HepG2 (cell line): Measurements from ENCODE around the gene SLC39A1. TPM values are rescaled to one million over a fixed set of nuclear protein-coding genes. Genes with fewer than 3 reads are reported as not detected.

ENCODE experiments used
- CENPX ChIP-seq: sonication (generic); formaldehyde crosslinking; IDR thresholded peaks from 2 replicates; pipeline ENCODE4 v1.9.0; 2021; ENCODE audit warnings: mild to moderate bottlenecking, missing genetic modification reagents, moderate library complexity
- FOXA3 ChIP-seq: IDR thresholded peaks from 2 replicates; pipeline ENCODE4 v1.6.1; 2016; ENCODE audit warnings: missing genetic modification reagents, missing compliant biosample characterization
- HMGA1 ChIP-seq: sonication (generic); formaldehyde crosslinking; conservative IDR thresholded peaks from 2 replicates; pipeline ENCODE4 v1.4.0; 2020; ENCODE audit warnings: missing genetic modification reagents
- HNRNPK ChIP-seq: fragments of 200-400 bp; formaldehyde crosslinking; IDR thresholded peaks from 2 replicates; pipeline ENCODE4 v1.6.1; 2018; ENCODE audit warnings: low read length, low read depth, moderate library complexity, mild to moderate bottlenecking; ENCODE audit not compliant: poor library complexity, severe bottlenecking
- IRX3 ChIP-seq: sonication (generic); formaldehyde crosslinking; IDR thresholded peaks from 2 replicates; pipeline ENCODE4 v1.8.1; 2023; ENCODE audit warnings: mild to moderate bottlenecking, low read depth, missing genetic modification reagents, borderline replicate concordance
- KAT8 ChIP-seq: IDR thresholded peaks from 2 replicates; pipeline ENCODE4 v1.6.1; 2016; ENCODE audit warnings: missing genetic modification reagents, missing compliant biosample characterization
- MIXL1 ChIP-seq: IDR thresholded peaks from 2 replicates; pipeline ENCODE4 v1.6.1; 2016
- NCOA5 ChIP-seq: sonication (generic); formaldehyde crosslinking; IDR thresholded peaks from 2 replicates; pipeline ENCODE4 v1.4.0; 2020; ENCODE audit warnings: missing genetic modification reagents
- PAF1 ChIP-seq: IDR thresholded peaks from 2 replicates; pipeline ENCODE4 v1.6.1; 2016; ENCODE audit warnings: missing genetic modification reagents, missing compliant biosample characterization
- STAG1 ChIP-seq: sonication (generic); formaldehyde crosslinking; IDR thresholded peaks from 2 replicates; pipeline ENCODE4 v1.4.0; 2020; ENCODE audit warnings: missing genetic modification reagents
- ZNF589 ChIP-seq: sonication (generic); formaldehyde crosslinking; conservative IDR thresholded peaks from 2 replicates; pipeline ENCODE4 v1.8.0; 2022; ENCODE audit warnings: mild to moderate bottlenecking, moderate library complexity, missing genetic modification reagents
- ZNF720 ChIP-seq: sonication (generic); formaldehyde crosslinking; IDR thresholded peaks from 2 replicates; pipeline ENCODE4 v1.4.0; 2020; ENCODE audit warnings: missing genetic modification reagents
- ZNF891 ChIP-seq: sonication (generic); formaldehyde crosslinking; IDR thresholded peaks from 2 replicates; pipeline ENCODE4 v1.5.0; 2020; ENCODE audit warnings: mild to moderate bottlenecking, missing genetic modification reagents
- polyA plus RNA-seq, 8 experiments: library from polyadenylated mRNA; depleted of rRNA in 3 of 8; stranded (reverse) in 7 of 8; unstranded in 1 of 8; fragments of >200 nt; fragmentation: Illumina TruSeq in 4 of 8; extraction: Trizol in 4 of 8; gene quantifications; 2 replicates each; pipeline versions ENCODE4 v1.2.1 to v1.2.3, GENCODE V29; 2011 to 2016; ENCODE audit warnings: low read depth in 4 of 8, missing spikeins in 1 of 8, mixed read lengths in 1 of 8; ENCODE audit not compliant: insufficient read depth in 1 of 8
- total RNA-seq, 5 experiments: library from RNA; depleted of rRNA; stranded (reverse); fragments of >200 nt; fragmentation: Illumina TruSeq; extraction: Trizol; gene quantifications; 2 replicates each; pipeline ENCODE4 v1.2.3, GENCODE V29; 2016; ENCODE audit warnings: low read depth in 1 of 5
- TF ChIP-seq, protein P1 (sequence below): sonication (generic); formaldehyde crosslinking; IDR thresholded peaks from 2 replicates; pipeline ENCODE4 v1.8.1; 2023; ENCODE audit warnings: mild to moderate bottlenecking, missing genetic modification reagents
- TF ChIP-seq, protein P2 (sequence below): sonication (generic); formaldehyde crosslinking; IDR thresholded peaks from 2 replicates; pipeline ENCODE4 v1.4.0; 2020; ENCODE audit warnings: missing genetic modification reagents
- TF ChIP-seq, protein P3 (sequence below): sonication (generic); formaldehyde crosslinking; IDR thresholded peaks from 2 replicates; pipeline ENCODE4 v1.5.0; 2020; ENCODE audit warnings: missing genetic modification reagents
- TF ChIP-seq, protein P4 (sequence below): sonication (generic); formaldehyde crosslinking; IDR thresholded peaks from 2 replicates; pipeline ENCODE4 v1.4.0; 2020; ENCODE audit warnings: missing genetic modification reagents
- TF ChIP-seq, protein P5 (sequence below): sonication (generic); formaldehyde crosslinking; IDR thresholded peaks from 2 replicates; pipeline ENCODE4 v1.4.0; 2020; ENCODE audit warnings: missing genetic modification reagents
- TF ChIP-seq, protein P6 (sequence below): sonication (generic); formaldehyde crosslinking; IDR thresholded peaks from 2 replicates; pipeline ENCODE4 v1.8.1; 2023; ENCODE audit warnings: mild to moderate bottlenecking, missing genetic modification reagents

Gene SLC39A1
- total and polyA plus RNA-seq, 2 of the 13 experiments (the other 11 are each of a cell fraction or from before 2014, with no cell fraction given) = 71.2 to 78.4 TPM

DNA sequence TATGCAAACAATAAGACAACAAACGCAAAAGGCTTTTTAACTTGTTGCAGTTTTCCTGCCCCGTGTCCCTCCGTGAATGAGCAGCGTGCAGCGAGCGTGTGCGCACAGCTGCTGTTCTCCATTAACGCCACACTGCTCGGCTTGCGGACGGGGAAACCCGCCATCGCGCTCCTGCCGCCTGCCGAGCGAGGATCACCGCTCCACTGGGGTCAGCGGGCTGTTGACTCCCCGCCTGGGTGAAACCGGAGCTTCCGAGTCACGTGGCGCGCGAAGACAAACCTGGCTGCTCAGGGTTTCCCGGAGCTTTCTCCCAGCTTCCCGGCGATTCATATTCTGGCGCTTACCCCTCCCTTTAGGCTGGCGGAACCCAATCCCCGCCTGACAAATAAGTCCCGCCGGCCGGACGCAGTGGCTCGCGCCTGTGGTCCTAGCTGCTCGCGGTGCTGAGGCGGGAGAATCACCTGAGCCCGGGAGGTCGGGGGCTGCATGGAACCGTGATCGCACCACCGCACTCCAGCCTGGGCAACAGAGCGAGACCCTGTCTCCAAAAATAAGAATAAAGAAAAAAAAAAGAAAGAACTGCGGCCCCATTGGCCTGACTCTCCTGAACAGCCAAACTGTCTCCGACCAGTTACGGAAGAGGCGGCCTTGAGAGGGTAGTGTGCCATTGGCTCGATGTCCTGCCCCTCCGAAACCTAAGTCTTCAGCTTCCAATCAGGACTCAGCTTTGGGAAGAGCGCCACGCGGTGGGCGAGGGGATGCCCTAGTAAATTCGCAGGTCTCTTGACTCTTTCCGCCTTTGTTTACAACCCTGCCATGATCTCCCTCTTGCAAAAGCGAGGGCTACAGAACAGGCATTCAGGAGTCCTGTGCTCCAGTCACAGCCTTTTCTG, 4.0 kb upstream of the SLC39A1 start, which contains the start of gene CREB3L4 (continued):
- TF ChIP-seq HNRNPK (no peak), ZNF720 (CRISPR knock-in tag) (no peak), MIXL1 (peak; percentile 69; the same call in 1 of the 2 replicates), CENPX (CRISPR knock-in tag) (no peak), STAG1 (CRISPR knock-in tag) (peak; percentile 29; the same call in 1 of the 2 replicates), ZNF589 (CRISPR knock-in tag) (no peak), PAF1 (CRISPR knock-in tag) (no peak), KAT8 (CRISPR knock-in tag) (peak; percentile 24; the same call in 1 of the 2 replicates), FOXA3 (CRISPR knock-in tag) (peak; percentile 85), NCOA5 (CRISPR knock-in tag) (no peak), IRX3 (CRISPR knock-in tag) (0 out of 2 replicates have a peak, but pooled peaks have one; percentile 39), ZNF891 (CRISPR knock-in tag) (peak; percentile 84), HMGA1 (CRISPR knock-in tag) (no peak)
- TF ChIP-seq, protein P1, sequence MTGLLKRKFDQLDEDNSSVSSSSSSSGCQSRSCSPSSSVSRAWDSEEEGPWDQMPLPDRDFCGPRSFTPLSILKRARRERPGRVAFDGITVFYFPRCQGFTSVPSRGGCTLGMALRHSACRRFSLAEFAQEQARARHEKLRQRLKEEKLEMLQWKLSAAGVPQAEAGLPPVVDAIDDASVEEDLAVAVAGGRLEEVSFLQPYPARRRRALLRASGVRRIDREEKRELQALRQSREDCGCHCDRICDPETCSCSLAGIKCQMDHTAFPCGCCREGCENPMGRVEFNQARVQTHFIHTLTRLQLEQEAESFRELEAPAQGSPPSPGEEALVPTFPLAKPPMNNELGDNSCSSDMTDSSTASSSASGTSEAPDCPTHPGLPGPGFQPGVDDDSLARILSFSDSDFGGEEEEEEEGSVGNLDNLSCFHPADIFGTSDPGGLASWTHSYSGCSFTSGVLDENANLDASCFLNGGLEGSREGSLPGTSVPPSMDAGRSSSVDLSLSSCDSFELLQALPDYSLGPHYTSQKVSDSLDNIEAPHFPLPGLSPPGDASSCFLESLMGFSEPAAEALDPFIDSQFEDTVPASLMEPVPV = peak; percentile 96
- TF ChIP-seq, protein P2, sequence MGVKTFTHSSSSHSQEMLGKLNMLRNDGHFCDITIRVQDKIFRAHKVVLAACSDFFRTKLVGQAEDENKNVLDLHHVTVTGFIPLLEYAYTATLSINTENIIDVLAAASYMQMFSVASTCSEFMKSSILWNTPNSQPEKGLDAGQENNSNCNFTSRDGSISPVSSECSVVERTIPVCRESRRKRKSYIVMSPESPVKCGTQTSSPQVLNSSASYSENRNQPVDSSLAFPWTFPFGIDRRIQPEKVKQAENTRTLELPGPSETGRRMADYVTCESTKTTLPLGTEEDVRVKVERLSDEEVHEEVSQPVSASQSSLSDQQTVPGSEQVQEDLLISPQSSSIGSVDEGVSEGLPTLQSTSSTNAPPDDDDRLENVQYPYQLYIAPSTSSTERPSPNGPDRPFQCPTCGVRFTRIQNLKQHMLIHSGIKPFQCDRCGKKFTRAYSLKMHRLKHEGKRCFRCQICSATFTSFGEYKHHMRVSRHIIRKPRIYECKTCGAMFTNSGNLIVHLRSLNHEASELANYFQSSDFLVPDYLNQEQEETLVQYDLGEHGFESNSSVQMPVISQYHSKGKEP (CRISPR knock-in tag) = peak; percentile 83; the same call in 1 of the 2 replicates
- TF ChIP-seq, protein P3, sequence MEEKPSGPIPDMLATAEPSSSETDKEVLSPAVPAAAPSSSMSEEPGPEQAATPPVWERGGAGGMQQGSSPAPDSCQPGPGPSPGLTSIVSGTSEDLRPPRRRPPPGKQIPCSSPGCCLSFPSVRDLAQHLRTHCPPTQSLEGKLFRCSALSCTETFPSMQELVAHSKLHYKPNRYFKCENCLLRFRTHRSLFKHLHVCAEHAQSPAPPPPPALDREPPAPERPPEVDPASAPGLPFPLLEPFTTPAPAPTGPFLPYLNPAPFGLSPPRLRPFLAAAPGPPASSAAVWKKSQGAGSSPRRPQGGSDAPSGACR = peak; percentile 38; the same call in 1 of the 2 replicates
- TF ChIP-seq, protein P4, sequence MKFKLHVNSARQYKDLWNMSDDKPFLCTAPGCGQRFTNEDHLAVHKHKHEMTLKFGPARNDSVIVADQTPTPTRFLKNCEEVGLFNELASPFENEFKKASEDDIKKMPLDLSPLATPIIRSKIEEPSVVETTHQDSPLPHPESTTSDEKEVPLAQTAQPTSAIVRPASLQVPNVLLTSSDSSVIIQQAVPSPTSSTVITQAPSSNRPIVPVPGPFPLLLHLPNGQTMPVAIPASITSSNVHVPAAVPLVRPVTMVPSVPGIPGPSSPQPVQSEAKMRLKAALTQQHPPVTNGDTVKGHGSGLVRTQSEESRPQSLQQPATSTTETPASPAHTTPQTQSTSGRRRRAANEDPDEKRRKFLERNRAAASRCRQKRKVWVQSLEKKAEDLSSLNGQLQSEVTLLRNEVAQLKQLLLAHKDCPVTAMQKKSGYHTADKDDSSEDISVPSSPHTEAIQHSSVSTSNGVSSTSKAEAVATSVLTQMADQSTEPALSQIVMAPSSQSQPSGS (CRISPR knock-in tag) = no peak
- TF ChIP-seq, protein P5, sequence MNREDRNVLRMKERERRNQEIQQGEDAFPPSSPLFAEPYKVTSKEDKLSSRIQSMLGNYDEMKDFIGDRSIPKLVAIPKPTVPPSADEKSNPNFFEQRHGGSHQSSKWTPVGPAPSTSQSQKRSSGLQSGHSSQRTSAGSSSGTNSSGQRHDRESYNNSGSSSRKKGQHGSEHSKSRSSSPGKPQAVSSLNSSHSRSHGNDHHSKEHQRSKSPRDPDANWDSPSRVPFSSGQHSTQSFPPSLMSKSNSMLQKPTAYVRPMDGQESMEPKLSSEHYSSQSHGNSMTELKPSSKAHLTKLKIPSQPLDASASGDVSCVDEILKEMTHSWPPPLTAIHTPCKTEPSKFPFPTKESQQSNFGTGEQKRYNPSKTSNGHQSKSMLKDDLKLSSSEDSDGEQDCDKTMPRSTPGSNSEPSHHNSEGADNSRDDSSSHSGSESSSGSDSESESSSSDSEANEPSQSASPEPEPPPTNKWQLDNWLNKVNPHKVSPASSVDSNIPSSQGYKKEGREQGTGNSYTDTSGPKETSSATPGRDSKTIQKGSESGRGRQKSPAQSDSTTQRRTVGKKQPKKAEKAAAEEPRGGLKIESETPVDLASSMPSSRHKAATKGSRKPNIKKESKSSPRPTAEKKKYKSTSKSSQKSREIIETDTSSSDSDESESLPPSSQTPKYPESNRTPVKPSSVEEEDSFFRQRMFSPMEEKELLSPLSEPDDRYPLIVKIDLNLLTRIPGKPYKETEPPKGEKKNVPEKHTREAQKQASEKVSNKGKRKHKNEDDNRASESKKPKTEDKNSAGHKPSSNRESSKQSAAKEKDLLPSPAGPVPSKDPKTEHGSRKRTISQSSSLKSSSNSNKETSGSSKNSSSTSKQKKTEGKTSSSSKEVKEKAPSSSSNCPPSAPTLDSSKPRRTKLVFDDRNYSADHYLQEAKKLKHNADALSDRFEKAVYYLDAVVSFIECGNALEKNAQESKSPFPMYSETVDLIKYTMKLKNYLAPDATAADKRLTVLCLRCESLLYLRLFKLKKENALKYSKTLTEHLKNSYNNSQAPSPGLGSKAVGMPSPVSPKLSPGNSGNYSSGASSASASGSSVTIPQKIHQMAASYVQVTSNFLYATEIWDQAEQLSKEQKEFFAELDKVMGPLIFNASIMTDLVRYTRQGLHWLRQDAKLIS (CRISPR knock-in tag) = no peak
- TF ChIP-seq, protein P6, sequence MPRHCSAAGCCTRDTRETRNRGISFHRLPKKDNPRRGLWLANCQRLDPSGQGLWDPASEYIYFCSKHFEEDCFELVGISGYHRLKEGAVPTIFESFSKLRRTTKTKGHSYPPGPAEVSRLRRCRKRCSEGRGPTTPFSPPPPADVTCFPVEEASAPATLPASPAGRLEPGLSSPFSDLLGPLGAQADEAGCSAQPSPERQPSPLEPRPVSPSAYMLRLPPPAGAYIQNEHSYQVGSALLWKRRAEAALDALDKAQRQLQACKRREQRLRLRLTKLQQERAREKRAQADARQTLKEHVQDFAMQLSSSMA (CRISPR knock-in tag) = peak; percentile 68
